ENCODE results near the gene ZC3H11A.

- no peak for TF ChIP-seq EZH2 (IDR thresholded peaks at IDR 0.05)
- no peak for TF ChIP-seq CTCF (IDR thresholded peaks at IDR 0.05)
- no peak for TF ChIP-seq EZH2phosphoT487 (IDR thresholded peaks at IDR 0.05)
These were observed 521 bp upstream of the ZC3H11A start for GRCh38 chr1:203794764-203795440.

Measured in neural progenitor cell (in vitro differentiated cells).